Liver (tissue), 3 donors: ENCODE results near the gene PRKCSH.
"Not testable (repeated sequence)": the region's sequence is repeated elsewhere in the genome, so short reads cannot be mapped to it uniquely, and the experiment has no call there.

Source experiments
- CTCF ChIP-seq: fragments of 150-350 bp; IDR thresholded peaks from 2 replicates; pipeline ENCODE4 v1.5.1; 2017; ENCODE audit warnings: improper control_type of control experiment, low read depth, low read length; ENCODE audit not compliant: missing input control
- RXRA ChIP-seq, 2 donors: IDR thresholded peaks; 2 replicates each; pipeline ENCODE4 v1.6.1; 2017 to 2018; ENCODE audit warnings: antibody characterized with exemption in 2 of 2, mild to moderate bottlenecking in 1 of 2
- donor health status: healthy.
- donor health status: healthy.

- not testable (repeated sequence) for TF ChIP-seq CTCF; RXRA (IDR thresholded peaks at IDR 0.05)
These were observed 19.8 kb downstream of the PRKCSH start for GRCh38 chr19:11455233-11455554.
